GM18505 (cell line): ENCODE results near the gene RBL2.

Experiments used
- ATAC-seq: cut with Tn5 transposase; IDR thresholded peaks from one replicate; pipeline ENCODE4 v1.9.1; 2021; ENCODE audit not compliant: unreplicated experiment
- POLR2A ChIP-seq: IDR thresholded peaks from 4 replicates; pipeline ENCODE4 v1.6.1; 2011; ENCODE audit warnings: borderline replicate concordance; ENCODE audit not compliant: insufficient read depth, insufficient read length; ENCODE audit errors: extremely low read depth

The RBL2 gene

DNA sequence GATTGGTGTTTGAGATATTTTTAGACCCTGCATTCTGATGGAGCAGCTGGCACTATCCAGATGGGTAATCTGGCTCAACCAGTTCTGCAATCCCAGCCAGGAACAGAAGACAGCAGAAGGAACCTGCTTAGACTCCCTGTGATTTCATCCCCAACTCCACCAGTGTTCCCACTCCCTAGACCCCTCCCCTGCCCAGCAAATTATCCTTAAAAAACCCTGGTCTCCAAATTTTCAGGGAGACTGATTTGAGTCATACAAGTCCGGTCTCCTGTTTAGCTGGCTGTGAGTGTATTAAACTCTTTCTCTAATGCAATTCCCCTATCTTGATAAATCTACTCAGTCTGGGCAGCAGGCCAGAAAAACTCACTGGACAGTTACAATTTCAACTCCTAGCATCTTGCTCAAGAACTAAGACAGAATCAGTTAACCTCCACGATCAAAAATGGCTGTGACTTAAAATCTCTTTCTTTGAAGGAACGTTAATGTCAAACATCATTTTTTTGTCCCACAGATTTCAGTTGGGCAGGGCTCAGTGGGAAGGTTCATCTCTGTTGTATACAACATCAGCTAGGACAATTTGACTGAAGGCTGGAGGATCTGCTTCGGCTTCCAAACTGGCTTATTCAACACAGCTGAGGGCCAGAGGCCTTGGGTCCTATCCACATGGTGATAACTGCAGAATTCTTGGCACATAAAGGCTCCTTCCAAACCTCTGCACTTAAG, 4.9 kb upstream of the RBL2 start:
- no peak for ATAC-seq
- TF ChIP-seq POLR2A = no peak

DNA sequence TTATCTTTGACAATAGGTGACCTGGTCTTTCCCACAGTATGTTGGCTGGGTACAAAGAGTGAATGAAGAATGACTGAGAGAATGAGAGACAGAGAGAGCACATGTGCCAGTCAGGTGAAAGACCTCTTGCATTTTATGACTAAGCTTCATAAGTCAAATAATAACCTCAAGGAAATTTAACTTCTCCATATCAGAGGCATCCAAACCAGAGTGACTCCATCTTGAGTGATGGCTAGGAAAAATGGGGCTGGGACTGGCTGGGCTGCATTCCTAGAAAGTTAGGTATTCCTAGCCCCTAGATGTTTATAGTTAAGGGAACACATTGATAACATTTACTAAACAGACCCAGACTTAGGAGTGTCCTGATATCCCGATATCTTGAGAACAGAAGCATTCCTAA, 3.9 kb upstream of the RBL2 start:
- TF ChIP-seq POLR2A = no peak
- no peak for ATAC-seq

DNA sequence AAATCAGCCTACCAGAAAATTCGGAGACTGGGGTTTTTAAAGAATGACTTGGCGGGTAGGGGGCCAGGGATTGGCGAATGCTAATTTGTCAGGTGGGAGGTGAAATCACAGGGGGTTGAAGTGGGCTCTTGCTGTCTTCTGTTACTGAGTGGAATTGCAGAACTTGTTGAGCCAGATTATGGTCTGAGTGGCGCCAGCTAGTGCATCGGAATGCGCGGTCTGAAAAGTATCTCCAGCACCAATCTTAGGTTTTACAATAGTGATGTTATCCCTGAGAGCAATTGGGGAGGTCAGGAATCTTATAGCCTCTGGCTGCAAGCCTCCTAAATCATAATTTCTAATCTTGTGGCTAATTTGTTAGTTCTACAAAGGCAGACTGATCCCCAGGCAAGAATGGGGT, 762 bp upstream of the RBL2 start:
- no peak for ATAC-seq
- TF ChIP-seq POLR2A = no peak

DNA sequence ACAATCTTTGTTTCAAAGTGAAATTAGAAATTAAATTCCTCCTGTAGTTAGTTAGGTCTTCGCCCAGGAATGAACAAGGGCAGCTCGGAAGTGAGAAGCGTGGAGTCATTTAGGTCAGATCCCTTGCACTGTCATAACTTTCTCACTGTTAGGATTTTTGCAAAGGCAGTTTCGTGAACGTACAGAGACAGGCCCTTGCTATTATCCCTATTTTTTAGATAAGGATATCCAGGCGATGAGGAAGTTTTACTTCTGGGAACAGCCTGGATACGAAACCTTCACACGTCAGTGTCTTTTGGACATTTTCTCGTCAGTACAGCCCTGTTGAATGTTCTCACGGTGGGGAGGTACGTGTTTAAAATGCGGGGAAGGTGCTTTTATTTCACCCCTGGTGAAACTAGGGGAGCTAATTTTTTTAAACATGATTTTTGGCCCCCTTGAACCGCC, 318 bp upstream of the RBL2 start:
- no peak for TF ChIP-seq POLR2A
- ATAC-seq = no peak

DNA sequence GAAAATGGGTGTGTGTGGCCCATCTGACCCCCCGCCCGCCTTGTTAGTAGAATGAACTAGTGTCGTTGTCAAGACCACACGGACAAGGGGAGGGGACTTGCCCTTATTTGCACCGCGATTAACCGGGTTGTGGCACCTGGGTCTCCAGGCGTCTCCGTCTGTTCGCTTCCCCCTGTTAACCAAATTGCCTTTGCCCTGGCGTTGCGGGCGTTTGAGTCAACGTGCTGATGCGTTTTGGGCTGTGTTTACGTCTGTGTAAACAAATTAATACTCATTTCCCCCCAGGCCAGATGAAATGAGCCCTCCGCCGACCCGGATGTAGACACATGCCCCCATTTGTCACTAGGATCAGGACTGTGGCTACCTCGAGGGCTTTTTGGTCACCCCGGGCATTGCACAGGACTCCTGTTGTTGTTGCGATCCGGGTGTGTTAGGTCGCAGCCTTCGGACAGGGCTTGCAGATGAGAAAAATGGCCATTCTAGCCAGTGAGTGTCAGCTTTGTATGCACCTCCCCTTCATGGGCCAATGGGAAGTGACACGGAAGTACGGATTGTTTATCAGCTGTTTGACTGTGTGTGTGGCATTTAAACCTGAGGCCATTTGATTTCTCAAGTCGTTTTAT, 906 bp downstream of the RBL2 start:
- peak; percentile 82 for ATAC-seq
- peak; percentile 62 for TF ChIP-seq POLR2A

DNA sequence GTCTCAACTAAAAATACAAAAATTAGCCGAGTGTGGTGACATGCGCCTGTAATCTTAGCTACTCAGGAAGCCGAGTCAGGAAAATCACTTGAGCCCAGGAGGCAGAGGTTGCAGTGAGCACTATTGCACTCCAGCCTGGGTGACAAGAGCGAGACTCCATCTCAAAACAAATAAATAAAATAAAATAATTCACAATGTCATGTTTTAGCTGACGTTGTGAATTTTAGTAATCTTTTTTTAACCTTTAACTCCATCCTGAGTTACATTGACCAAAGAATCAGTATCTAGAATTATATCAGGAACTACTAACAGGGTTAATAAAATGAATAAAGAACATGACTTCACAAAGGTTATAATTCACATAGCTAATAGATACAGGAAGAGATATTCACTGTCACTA, 5.9 kb downstream of the RBL2 start:
- no peak for ATAC-seq
- TF ChIP-seq POLR2A = no peak

DNA sequence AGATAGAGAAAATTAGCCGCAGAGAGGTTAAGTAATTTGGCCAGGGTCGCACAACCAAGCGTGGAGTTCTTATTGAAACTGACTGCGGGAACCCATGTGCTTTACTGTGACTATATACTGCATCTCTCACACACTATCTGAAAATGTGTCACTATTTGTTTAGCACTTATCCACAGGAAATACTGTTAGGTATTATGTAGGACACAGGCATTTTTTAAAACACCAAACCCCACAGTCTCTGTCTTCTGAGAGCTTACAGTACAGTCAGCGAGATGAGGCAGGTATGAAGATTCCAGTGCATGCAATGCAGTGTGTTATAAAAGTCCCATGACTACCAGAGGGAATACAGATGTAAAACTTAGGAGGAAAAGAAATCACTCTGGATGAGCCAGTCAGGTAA, 11.3 kb downstream of the RBL2 start:
- no peak for TF ChIP-seq POLR2A
- no peak for ATAC-seq

DNA sequence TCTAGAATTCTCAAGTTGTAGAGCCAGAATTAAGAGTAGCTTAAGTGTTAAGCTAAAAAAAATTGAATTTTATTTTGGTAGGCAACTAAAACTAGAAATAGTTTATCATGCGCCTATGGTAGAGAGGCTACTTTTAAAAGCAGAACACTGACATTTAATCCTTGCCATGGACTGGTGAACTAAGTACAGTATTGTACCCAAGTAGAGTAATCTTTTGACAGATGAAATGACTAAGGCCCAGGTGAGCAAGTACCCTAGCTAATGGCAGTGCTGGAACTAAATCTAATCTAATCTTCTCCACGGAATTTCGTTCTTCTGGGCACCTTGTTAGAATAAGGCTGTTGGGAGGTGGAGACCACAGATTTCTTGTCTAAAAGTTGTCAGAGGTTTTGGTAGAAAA, 11.8 kb downstream of the RBL2 start:
- no peak for TF ChIP-seq POLR2A
- no peak for ATAC-seq

DNA sequence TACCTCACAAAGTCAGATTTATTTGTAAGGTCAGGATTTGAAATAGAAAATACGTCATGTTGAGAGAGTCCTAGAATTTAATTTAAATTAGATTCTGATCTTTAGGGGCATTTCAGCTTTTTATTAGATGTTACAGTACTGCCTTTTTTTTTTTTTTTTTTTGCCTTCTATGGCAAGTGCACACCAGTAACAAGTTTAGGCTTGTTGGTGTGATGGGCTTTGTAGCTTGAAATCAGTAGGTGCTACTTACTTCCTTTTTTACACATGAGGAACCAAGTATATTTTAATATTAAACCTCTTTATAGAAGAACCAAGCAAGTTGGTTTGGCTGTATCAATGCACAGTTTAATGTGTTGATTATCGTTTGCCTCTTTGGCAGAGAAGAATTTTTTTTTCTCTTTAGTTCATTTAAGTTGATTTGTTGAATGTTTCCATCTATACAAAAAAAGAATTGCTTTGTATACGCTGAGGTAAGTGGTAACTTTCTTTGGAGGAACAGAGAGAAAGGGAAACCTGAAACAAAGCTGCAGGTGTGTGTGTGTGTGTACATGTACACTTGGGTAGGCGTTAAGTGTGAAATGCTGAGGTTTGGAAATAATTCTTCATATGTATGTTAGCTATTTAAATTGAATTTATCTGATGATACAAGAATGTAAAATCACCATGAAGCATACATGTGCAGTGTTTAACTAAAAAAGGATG, 15.7 kb downstream of the RBL2 start:
- peak; percentile 70 for ATAC-seq
- no peak for TF ChIP-seq POLR2A

DNA sequence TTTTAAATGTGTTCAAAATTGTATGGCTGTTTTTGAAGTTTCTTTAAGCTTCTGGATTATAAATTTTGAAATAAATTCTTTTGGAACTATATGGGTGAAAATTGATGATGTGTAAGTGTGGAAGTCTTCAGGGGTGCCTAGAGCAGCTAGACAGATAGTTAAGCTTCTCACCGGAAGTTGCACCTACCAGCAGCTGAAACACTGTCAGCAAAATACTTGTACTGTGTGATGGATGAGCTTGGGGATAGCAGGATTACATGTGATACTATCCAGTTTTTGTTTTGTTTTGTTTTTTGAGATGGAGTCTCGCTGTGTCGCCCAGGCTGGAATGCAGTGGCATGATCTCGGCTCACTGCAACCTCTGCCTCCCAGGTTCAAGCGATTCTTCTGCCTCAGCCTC, 19.7 kb downstream of the RBL2 start:
- TF ChIP-seq POLR2A = no peak
- ATAC-seq = no peak

DNA sequence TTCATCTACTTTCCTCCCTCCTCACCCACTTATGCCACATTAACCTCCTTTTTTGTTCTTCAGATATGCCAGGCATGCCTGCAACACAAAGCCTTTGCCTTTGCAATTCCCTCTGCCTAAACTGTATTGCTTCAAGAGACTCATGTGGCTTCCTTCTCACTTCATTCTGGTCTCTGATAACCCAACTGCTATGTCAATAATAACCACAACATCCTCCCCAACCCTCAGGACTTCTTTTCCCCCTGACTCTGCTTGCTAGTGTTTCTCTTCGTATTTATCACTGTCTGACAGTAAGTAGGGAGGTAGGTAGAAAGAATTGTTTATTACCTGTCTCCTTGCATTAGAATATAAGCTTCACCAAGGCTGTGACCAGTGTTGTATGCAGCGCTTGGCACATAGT, 22.4 kb downstream of the RBL2 start:
- ATAC-seq = no peak
- no peak for TF ChIP-seq POLR2A

DNA sequence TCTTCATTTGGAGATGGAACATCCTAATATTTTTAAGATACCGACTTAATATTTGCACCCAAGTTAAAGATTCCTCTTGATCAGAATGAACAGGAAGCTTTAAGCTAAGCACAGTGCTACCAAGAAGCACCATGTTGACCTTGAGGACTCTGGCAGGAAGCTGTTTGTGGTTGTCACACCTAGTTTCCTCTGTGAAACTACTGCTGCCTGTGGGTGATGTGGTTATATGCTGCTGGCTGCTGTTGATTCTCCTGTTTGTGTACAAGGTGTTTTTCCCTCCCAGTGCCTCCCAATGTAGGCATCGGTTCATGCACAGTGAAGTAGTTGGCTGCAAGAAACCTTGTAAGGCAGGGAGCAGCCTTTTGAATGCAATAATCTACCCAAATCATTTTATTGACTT, 23.4 kb downstream of the RBL2 start:
- ATAC-seq = peak; percentile 100
- no peak for TF ChIP-seq POLR2A

DNA sequence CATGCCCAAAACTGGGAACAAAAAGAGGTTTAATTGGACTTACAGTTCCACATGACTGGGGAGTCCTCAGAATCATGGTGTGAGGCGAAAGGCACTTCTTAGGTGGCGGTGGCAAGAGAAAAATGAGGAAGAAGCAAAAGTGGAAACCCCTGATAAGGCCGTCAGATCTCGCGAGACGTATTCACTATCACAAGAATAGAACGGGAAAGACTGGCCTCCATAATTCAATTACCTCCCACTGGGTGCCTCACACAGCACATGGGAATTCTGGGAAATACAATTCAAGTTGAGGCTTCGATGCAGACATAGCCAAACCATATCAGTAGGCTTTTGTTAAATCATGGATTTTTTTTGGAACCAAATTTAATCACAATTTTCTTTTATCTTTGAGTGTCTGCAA, 24.4 kb downstream of the RBL2 start:
- no peak for ATAC-seq
- no peak for TF ChIP-seq POLR2A
